ENCODE data around the gene DNPH1. TPM values are rescaled to one million over a fixed set of nuclear protein-coding genes. Genes with fewer than 3 reads are reported as not detected.
A peak's percentile ranks its signal among the peaks of the same experiment; 100 is the strongest.

The DNPH1 gene
- total and polyA plus RNA-seq, 2 of the 8 experiments (the other 6 are each of a cell fraction or from before 2014, with no cell fraction given) = 33.9 to 134 TPM

DNA sequence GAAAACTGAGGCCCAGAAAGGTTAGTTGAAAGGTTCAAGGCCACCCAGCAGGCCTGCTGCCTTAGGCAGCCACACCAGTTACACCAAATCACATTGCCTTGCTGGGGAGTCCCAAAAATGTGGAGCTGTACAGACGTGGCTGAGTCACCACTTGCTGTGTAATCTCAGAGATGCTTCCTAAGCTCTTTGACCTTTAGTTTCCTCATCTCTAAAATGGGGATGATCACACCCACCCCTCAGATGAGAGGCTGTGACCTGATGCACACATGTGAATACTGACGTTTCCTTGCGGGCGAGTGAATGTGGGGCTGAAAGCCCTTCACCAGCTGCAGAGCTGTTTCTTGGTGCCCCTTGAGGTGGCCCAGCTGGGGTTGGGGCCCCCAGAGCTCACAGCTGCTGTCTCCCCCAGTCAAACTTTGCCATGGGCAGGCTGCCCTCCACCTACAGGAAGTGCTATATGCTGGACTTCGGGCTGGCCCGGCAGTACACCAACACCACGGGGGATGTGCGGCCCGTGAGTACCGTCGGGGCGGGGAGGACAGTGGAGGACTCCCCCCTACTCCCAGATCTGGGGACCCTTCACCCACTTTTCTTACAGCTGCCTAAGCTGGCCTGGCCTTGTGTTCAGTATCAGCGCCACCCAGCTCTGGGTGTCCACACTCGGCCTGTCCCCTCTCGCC is 25.0 kb upstream of the DNPH1 start:
- Histone ChIP-seq H3K23ac (ENCODE audit: insufficient read length) (no peak overlapping the region), H2BK5ac (ENCODE audit: low read depth, low read length) (no peak overlapping the region), H3K9me3 (ENCODE audit: insufficient read depth in 2 of 2, low read depth in 1 of 2, low read length in 1 of 2) (no peaks in the 10 kb centered on the region), H3K14ac (ENCODE audit: insufficient read length) (no peak overlapping the region), H3K56ac (replicated peaks; ENCODE audit: insufficient read length, low read depth, low read length) (no peak overlapping the region), H2BK15ac (ENCODE audit: low read length) (no peak overlapping the region), H4K5ac (ENCODE audit: insufficient read length, low read depth, low read length) (no peak overlapping the region), H2BK20ac (ENCODE audit: low read length) (no peak overlapping the region), H3K4me3 (ENCODE audit: extremely low read depth in 1 of 4, insufficient read depth in 2 of 4, low read depth in 3 of 4, low read length in 4 of 4) (no peak overlapping the region), H3K36me3 (ENCODE audit: control insufficient read depth in 2 of 4, insufficient read depth in 4 of 4, low read length in 3 of 4) (no peaks in the 10 kb centered on the region), H4K20me1 (replicated peaks in 1 of 2; ENCODE audit: control insufficient read depth in 1 of 2, insufficient read depth in 2 of 2, low read length in 2 of 2) (no peaks in the 10 kb centered on the region), H2AK5ac (ENCODE audit: low read depth, low read length) (no peak overlapping the region), H3K79me1 (ENCODE audit: low read depth, low read length) (no peaks in the 10 kb centered on the region), H2AFZ (ENCODE audit: low read length) (no peak overlapping the region), H3K23me2 (ENCODE audit: low read depth, low read length) (no peaks in the 10 kb centered on the region), H4K8ac (ENCODE audit: extremely low read depth, insufficient read depth, low read length) (no peak overlapping the region), H3K27ac (ENCODE audit: low read depth, low read length) (no peak overlapping the region), H3K79me2 (ENCODE audit: control insufficient read depth in 1 of 2, insufficient read depth in 2 of 2, low read length in 2 of 2) (no peaks in the 10 kb centered on the region), H3K18ac (ENCODE audit: extremely low read depth, low read length) (no peak overlapping the region), H3K4me1 (replicated peaks in 1 of 4; ENCODE audit: control insufficient read depth in 3 of 4, insufficient read depth in 4 of 4, low read length in 3 of 4) (peaks cover 0 to 4% (median 0%) of the 10 kb centered on the region in 4 experiments; a peak in 2 of 7 replicates), H2BK12ac (ENCODE audit: low read depth, low read length) (no peak overlapping the region), H2BK120ac (replicated peaks; ENCODE audit: low read depth, low read length) (no peak overlapping the region), H4K91ac (replicated peaks; ENCODE audit: insufficient read length, low read length) (no peak overlapping the region), H3K4ac (replicated peaks; ENCODE audit: insufficient read length, low read depth, low read length) (no peak overlapping the region), H3K9ac (replicated peaks in 1 of 4; ENCODE audit: extremely low read depth in 1 of 4, low read depth in 3 of 4, low read length in 3 of 4) (no peak overlapping the region), H3K4me2 (ENCODE audit: insufficient read depth in 1 of 2, low read depth in 2 of 2, low read length in 2 of 2) (no peak overlapping the region), H3K27me3 (replicated peaks in 1 of 4; ENCODE audit: control insufficient read depth in 3 of 4, extremely low read depth in 1 of 4, insufficient read depth in 3 of 4, low read length in 3 of 4) (no peaks in the 10 kb centered on the region; a peak in 1 of 7 replicates)
- TF ChIP-seq, protein P1, sequence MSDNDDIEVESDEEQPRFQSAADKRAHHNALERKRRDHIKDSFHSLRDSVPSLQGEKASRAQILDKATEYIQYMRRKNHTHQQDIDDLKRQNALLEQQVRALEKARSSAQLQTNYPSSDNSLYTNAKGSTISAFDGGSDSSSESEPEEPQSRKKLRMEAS (IDR thresholded peaks at IDR 0.05) = no peak
- ChIA-PET CTCF (ENCODE audit: partially characterized antibody) (interaction anchor here (1.0 to 3.1 kb wide), 9 partner anchors 9 to 254 kb away, joined by 3 to 17 read pairs (median 4); partner anchors contain the start of gene CRIP3), POLR2A (ENCODE audit: partially characterized antibody) (interaction anchor here (1.2 to 1.4 kb wide), 2 partner anchors 28 to 30 kb away, joined by 3 to 4 read pairs; no protein-coding TSS in a partner anchor)
- FAIRE-seq (no peak), DNase-seq (ENCODE audit: low read depth in 1 of 2, low spot score in 2 of 2) (peak in 1 of 2 experiments; percentile 43)
- 94% methylated on average over 15 of the region's 15 CpGs; no CpG with 5 or more reads in 1 of the 2 experiments for WGBS, 2 experiments (ENCODE audit: extremely low coverage in 1 of 2, insufficient coverage in 1 of 2, insufficient read length in 1 of 2, insufficient replicate concordance in 2 of 2, low coverage in 1 of 2, low lambda C conversion rate in 2 of 2, missing lambda C conversion rate in 1 of 2)
